ENCODE data around the gene NFS1.
A peak's percentile ranks its signal among the peaks of the same experiment; 100 is the strongest.

NFS1 gene

DNA sequence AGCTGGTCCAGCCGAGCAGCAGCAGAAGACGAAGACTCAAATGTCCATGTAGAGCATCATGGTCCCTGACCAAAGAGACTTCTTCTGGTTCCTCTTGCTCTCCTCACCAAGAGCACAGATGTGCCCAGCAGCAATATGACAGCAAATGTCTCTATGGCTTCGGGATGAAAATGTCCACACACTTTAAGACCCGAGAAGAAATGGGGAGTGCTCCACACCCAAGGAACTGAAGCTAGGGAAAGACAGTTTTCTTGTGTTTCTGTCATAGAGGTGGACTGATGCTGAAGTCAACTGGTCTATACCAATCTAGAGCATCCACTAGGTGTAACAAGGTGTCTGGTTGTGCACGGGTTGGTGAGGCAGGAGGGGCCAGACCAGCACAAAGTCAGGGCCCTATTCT, 29.9 kb downstream of the NFS1 start:
- no peak for DNase-seq

DNA sequence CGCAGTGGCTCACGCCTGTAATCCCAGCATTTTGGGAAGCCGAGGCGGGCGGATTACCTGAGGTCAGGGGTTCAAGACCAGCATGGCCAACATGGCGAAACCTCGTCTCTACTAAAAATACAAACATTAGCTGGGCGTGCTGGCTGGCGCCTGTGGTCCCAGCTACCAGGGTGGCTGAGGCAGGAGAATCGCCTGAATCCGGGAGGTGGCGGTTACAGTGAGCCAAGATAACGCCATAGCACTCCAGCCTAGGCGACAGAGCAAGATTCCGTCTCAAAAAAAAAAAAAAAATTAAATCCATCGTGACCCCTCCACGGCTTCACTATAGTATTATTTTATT, 33.2 kb downstream of the NFS1 start:
- no peak for DNase-seq

DNA sequence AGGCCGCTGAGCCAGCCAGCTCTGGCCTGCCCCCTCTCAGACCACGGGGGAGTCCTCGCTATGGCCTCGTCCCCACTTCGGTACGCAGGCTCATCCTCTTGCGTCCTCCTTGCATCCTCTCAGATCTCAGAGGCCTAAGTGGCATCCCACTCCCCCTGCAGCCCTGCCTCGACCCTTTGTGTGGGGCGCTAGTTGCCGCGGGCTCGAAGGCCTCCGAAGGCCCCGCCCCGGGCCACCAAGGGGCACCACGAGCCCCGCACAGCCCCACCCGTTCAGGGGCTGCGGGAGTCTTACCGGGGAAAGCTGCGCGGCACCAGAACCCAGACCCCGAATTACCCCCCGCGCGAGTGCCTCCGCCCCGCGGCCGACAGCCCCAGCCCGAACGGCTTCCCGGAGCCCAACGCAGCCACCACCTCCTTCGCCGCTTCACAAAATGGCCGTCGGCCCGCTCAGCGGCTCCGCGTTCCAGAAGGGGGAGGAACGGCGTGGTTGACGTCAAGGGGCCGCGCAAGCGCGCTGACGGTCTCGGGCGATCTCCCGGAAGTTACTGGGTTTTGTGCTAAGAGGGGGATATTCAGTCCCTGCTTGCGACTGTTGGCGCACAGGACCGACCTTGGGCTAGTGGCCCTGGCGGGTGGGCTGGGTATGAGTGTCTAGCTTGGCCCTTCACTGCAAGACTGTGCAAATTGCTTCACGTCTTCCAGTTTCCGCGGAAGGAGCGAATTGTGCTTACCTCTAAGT, 34.5 kb downstream of the NFS1 start, which contains the start of the genes CPNE1 and RBM12:
Gene CPNE1 (minus strand): TSS at position 435 of the 741 bp plus-strand sequence. CDS start 31,977 bp downstream, outside the sequence.
Gene RBM12 (minus strand): TSS at position 435 of the 741 bp plus-strand sequence. CDS start 9,578 bp downstream, outside the sequence.
- peak; percentile 75 for DNase-seq

DNA sequence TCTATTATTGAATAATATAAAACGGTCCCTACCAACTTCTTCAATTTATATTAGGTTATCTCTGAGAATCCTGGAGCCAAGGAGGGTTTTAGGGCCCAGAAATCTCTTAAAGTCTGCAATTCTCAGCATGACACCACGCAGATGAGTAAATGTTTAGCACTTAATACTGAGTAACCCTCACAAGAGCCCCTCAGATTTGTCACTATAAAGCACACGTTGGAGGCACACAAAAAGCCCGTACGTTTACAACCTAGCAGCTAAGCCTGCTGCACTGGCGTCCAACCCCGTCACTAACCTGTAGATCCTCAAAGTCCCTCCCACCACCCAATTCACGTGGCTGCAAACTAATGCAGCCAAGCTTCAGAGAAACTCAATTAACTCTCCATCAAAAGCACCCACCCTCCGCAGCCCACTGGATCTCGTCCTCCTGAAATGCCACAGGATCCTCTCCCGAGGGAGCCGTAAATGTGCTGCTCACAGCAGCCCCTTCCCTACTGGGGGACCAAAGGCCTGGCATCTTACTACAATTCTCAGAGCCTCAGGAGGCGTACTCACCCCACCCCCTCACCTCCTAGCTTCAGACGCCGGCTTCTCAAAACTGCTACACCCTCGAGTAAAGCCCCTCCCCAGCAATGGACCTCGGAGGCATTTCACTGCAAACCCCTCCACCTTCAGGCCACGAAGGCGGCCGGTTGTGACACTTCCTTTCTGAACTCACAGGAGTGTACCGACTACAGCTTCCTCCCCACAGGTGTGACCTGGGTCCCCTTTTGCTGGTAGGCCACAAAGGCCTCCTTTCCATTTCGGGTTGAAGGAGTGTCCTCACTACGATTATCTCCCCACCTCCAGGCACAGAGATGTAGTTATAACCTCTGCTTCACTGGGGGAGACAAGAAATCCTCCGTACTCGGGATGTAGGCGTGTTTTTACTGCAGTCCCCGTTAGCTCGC, 35.4 kb downstream of the NFS1 start:
- peak; percentile 4 for DNase-seq

DNA sequence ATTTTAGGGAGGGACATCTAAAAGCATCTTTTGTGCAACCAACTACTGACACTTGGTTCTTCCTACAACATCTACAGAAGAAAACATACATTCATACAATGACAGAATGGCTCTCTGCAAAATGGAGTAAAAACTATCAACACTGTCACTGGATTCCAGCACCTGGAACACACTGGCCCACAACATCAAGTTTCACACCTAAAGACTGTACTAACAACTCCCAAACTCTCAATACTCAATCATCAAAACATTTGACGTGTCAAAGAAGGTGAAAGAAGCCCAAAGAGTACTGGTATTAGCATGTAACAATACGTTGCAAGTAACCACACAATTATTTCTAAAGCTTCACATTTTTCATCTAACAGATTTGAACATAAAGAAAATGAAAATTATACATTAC, 36.6 kb downstream of the NFS1 start:
- DNase-seq, result no peak

DNA sequence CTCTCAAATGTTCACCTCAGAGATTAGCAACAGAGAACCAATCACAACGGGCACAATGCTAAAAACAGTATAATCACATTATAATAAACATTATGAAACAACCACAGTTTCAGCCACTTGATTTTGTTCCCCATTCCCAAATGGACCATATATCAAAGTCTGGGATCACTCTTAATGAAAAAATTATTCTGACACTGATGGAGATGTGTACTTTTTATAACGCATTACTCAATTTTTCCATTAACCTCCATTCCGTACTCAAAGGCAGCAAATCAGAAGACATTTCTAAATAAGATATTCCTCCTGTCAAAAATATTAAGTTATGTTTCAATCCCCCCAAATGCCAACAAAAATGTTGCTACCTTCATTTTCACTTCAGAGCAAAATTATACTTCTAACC, 37.2 kb downstream of the NFS1 start:
- DNase-seq, result no peak

DNA sequence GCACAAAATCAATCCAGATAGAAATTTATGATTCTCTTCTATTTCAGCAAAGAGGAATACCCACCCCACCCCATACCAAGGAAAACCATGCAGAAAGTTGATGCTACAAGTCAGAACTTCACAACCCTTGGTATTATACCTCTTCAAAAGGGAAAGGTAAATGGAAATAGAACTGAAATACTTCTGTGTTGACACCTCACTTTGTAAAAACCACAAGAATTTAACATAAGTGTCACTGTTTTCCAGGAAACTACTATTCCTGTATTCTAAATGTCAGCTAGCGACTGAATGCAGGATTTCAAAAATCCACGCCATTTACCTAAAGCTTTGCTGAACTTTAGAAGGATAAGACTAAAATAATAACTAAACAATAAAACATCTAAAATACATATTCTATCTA, 38.1 kb downstream of the NFS1 start:
- DNase-seq, result no peak

DNA sequence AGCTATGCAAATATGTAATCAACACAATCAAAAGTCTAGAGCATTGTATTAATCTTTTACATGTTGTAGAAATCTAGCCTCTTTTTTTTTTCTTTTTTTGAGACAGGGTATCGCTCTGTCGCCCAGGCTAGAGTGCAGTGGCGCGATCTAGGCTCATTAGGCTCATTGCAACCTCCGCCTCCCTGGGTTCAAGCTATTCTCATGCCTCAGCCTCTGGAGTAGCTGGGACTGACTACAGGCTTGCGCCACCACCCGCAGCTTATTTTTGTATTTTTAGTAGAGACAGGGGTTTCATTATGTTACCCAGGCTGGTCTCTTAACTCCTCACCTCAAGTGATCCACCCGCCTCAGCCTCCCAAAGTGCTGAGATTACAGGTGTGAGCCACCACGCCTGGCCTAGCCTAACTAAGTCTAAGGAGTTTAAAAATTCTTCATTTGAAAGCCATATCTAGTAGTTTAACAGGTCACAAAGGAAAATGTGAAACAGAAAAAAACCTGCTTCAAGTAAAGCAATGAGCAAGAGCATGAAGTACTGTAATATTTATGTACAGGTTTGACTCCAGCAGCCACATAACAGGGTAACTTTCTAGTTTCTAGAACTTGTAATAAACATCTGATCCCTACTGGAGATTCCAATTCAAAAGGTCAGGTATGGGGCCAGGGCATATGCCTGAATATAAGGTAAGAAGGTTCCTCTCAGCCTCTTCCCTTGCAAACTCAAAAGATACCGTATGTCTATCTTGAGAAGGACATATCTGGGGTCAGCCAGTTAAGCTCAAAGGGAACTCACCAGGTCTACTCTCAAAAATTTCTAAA, 38.8 kb downstream of the NFS1 start:
- DNase-seq, result no peak

DNA sequence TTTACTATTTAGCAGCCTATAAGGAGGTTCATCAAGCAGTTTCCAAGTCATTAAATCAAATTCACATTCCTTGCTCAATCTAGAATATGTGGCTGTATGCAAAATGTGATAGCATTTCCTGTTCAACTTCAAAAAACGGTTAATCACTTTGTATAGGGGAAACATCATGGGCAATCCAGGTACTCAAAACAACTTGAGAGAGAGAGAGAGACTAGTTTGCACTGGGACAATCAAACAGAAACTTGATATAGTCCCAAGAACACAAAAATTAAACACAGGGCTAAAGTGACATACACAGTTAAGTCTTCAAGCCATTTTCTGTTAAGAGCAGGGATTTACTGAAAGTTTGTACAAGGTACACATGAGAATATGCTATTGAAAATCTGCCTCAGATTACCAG, 41.9 kb downstream of the NFS1 start:
- DNase-seq, result no peak

DNA sequence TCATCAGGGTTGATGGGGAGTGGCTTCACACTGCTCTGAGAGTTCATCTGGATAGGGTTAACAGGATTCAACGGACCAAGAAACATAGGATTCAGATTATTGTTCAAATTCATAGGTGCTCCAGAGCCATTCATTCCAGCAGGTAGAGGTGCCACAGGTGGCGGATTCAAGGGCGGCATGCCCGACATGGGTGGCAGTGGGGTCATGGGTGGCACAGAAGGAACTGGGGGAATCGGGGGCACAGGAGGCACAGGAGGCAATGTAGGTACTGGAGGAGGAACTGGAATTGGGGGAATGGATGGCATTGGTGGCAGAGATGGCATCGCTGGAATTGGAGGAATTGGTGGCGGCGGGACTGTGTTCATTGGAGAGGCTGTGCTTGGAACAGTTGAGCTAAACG, 44.7 kb downstream of the NFS1 start:
- no peak for DNase-seq

DNA sequence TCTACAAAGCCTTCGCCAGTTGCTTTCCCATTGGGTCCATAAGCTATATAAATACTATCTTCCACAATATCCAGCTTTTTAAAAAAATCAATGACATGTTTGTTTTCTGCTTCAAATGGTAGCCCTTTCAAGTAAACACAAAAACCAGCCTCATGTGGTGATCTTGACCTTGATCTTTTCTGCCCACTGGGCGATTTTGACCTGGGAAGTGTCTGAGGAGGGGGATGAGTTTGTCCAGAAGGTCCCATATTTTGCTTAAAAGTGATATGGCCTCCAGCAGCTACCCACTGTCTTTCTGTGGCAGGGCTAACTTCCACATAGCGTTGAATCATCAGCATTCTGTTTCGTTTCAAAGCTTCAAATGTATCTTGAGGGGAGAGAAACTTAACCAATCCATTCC, 45.3 kb downstream of the NFS1 start:
- DNase-seq, result no peak

DNA sequence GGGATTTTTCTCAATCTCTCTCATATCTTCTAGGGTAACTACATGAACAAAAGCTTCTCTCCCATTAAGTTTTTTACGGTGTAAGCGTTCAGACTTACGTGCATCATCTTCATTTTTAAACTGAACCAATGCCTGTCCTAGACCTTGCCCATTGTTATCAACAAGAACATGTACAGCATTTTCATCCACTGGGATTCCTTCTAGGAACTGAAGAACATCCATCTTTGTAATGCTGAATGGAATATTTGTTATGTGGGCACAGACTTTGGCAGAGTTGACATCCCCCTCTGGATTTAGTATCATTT, 45.8 kb downstream of the NFS1 start:
- no peak for DNase-seq

DNA sequence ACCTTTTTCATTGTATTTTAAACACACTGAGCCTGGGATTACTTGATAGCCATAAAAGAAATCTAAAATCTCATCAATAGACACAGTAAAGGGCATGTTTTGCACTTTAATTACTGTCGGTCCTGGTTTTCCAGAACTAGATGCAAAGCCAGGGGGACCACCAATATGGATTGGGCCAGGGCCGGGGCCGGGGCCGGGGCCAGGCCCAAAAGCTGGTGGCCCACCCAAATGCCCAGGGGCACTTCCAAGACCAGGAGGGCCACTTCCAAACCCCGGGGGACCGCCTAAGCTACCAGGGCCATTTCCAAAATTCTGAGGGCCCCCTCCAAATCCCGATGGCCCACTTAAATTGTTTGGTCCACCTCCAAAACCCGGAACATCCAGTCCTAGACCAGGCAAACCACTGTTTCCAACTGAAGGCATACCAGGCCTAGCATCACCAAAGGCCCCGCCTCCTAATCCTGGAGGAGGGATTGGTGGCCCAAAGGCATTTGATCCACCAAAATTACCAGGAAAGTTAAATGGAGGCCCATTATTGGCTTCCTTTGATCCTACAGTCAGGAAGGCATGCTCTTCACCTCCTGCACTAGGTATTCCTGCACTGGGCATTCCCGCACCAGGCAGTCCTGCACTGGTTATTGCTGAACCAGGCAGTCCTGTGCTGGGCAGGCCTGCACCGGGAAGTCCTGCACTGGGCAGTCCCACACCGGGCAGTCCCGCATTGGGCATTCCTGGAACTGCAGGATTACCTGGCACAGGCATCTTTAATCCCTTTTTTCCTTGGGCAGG, 46.3 kb downstream of the NFS1 start:
- DNase-seq, result no peak

DNA sequence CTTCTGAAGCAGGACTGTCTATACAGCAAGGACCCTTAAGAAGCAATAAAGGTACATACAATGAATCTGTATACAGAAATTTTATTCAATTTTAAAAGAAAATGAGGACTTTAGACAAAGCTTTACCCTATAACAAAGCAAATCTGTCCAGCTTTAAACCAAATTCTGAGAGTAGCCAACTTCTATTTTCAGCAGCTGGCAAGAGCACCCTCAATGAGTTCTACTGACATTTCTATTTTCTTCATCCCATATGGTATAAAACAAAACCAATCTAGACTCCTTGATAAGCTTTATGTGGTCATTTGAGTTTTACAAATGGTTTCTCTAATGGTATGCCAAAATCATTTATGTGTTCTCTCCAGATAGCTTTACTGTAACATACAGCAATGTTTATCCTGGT, 47.2 kb downstream of the NFS1 start:
- no peak for DNase-seq

DNA sequence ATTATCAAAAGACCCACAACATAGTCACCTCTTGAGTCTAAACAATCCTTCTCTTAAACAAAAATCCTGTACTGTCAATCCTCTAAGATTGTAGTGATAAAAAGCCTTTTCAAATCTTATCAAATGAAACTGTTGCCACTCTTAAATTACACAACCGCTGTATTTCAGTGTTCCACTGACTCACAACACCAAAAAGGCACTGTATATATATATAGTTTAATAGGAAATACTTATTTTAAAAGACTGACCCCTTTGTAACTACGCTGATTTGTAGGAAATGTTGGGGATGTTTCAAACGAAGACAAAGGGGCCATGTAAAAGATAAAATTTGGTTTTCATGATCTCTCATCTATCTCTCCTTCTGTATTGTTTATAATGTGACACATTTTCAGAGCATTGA, 48.5 kb downstream of the NFS1 start:
- DNase-seq, result no peak

DNA sequence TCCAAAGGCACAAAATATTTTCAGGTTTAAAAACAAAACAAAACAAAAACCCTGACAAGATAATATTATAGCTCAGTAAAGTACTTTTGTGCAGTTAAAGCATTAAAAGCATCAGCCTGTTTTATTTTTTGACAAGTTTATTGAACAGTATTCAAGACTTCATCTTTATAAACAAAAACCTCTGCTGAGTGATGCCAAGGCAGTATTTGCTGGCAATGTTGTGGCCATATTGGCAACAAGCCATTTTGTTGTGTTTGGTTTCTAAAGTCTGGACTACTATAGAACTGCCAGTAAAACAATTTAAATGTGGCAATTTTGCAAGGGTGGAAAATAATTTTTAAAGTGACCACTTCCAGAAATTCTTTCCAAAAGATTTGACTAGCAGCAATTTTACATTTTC, 50.3 kb downstream of the NFS1 start:
- no peak for DNase-seq

DNA sequence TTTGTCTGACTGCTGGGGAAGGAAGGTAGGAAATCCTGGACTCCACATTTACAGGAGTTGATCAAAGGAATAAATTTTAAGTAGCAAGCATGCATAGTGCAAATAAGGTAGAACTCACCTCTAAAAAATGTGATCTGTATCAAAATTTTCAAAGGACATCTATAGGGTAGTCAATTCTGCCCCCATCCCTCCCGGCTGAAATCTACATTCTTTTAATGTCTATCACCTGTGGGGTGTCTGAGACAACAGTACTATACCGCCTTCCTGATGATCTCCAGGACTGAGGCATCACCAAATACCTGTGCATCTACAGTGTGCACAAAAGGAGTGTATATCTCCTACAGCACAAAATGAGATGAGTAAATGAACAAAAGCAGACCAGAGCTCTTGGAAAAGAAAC, 54.3 kb downstream of the NFS1 start:
- DNase-seq, result no peak

DNA sequence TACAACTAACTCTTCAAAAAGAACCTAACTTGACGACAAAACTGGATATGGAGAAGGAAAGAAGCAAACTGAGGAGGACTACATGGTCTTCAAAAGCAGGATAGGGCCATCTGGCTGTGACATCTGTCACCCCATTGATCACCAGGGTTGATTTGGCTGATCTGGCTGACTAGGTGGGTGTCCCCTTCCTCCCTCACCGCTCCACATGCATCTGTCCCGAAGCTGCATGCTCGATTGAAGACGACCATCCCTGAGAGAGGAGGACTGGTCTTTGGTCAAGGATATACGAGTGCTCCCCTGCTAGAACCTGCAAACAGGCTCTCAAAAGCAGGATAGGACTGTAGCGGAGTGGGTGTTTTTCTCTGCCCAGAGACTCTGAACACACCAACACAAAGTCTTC, 56.1 kb downstream of the NFS1 start:
- DNase-seq, result no peak

DNA sequence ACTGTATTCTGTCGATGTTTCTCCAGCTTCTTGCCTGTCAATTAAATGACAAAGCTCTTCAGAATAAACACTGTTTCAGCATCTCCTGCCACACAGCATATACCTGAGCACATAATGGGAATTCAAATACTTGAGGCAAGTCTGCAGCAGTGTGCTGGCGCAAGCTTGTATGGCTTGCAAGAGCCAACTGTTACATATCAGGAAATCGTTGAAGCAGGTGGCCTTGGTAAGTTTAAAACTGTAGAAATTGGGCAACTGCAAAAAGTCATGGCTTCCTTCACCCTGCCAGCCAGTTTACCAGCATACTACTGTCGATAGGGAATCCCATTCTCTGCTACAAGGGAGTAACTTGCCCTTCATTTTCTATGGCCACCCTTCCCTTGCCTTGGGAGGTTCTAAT, 57.4 kb downstream of the NFS1 start:
- DNase-seq, result no peak

DNA sequence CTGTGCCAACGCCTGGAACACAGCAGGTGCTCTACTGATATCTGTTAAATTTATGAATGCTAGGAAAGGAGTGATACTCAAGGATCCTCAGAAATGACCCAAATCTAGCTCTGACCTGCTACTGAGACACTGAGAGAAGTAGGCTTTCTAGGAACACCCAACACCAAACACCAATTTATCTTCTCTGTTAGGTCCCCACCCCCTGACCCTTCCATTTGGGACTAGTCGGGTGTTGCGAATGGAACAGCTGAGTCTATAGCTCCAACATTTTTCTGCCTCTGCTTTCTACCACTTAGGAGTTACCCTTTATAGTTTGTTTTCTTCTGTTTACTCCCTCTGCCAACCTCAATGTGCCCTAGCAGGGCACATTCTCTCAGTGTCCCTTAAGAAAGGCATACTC, 58.4 kb downstream of the NFS1 start:
- no peak for DNase-seq

DNA sequence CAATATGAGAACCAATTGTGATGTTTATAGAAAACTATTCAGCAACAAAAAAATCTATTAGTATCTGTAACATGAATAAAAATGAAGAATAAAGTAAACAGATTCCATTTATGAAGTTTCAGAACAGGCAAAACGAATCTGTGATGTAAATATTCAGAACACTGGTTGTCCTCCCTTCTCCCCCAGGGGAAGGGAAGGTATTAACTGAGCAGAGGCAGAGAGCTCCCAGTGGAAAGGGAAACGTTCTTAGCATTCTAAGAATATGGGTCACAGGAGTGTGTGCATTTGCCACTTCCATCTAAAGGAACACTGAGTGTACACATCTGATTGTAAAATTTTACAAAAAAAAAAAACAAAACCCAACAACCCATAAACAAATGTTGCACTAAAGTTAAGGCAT, 60.4 kb downstream of the NFS1 start:
- no peak for DNase-seq

DNA sequence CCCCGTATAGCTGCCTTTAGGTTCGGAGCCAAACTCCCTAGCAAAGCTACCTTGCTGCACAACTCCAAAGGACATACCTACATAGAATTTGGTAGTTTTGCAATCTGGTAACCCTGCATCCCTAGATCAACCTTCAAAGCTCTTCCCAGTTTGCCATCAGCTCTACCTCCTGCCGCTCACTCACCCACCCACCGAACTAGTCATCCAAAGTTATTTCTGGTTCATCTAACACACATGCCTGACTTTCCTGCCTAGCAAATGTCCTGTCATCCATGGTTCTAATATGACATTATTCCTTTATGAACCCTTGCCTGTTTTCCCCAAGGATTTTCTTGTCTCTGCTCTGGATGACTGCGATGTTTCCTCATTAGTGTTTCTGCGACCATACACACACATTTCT, 61.9 kb downstream of the NFS1 start:
- DNase-seq, result no peak

DNA sequence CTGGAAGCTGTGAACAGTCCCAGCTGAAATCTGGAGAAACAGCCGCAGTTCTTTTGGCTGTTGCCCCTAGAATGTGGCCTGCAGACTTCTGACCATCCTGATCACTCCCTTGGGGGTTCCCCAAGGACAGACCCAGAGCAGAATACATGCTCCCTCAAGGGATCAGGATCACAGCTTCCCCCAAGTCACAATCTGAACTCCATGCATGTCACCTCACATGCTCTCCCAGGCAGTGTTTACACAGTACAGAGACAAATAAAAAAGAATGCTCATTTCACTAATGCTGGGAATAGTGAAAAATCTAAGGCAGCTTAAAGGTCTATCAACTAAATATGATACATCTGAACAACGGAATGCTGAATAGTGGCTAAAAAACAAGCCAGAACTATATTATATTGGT, 63.1 kb downstream of the NFS1 start:
- DNase-seq, result no peak
